Activated CD8-positive, alpha-beta memory T cell treated with anti-CD3 and anti-CD28 coated beads for 48 hours (primary cell): Measurements from ENCODE around the gene FBXO3.
A peak's percentile ranks its signal among the peaks of the same experiment; 100 is the strongest.

ENCODE experiments used
- DNase-seq, 3 experiments: peaks; one replicate each; pipeline ENCODE4 v3.0.0-alpha.2; 2020; ENCODE audit warnings: low read depth in 2 of 3, low spot score in 2 of 3

Gene FBXO3

GRCh38 chr11:33703234-33703633, 71.1 kb downstream of the FBXO3 start:
- DNase-seq, result no peak

GRCh38 chr11:33701302-33702230, 72.8 kb downstream of the FBXO3 start:
- DNase-seq, result no peak

- DNase-seq, result peak; percentile 82 to 88 (median 84)
Measured at GRCh38 chr11:33700502-33701271, 73.6 kb downstream of the FBXO3 start, which contains the start of gene C11orf91. Gene C11orf91 (minus strand): TSS chr11:33700826. CDS start chr11:33700740, 86 bp downstream.

GRCh38 chr11:33700063-33700501, 74.2 kb downstream of the FBXO3 start:
- no peak for DNase-seq

- no peak for DNase-seq
Measured at GRCh38 chr11:33699515-33700062, 74.7 kb downstream of the FBXO3 start.

GRCh38 chr11:33698921-33699320, 75.4 kb downstream of the FBXO3 start:
- DNase-seq, result no peak

GRCh38 chr11:33697997-33698396, 76.3 kb downstream of the FBXO3 start:
- DNase-seq, result no peak

- no peak for DNase-seq
Measured at GRCh38 chr11:33696931-33697638, 77.2 kb downstream of the FBXO3 start.

GRCh38 chr11:33696411-33696810, 77.9 kb downstream of the FBXO3 start:
- DNase-seq, result no peak

- no peak for DNase-seq
Measured at GRCh38 chr11:33695051-33695566, 79.2 kb downstream of the FBXO3 start.

GRCh38 chr11:33694346-33695050, 79.8 kb downstream of the FBXO3 start:
- no peak for DNase-seq

- DNase-seq, result no peak
Measured at GRCh38 chr11:33692541-33692940, 81.8 kb downstream of the FBXO3 start.

GRCh38 chr11:33692013-33692504, 82.3 kb downstream of the FBXO3 start:
- DNase-seq, result no peak

- no peak for DNase-seq
Measured at GRCh38 chr11:33691066-33691864, 83.1 kb downstream of the FBXO3 start.
